IMR-90 (cell line): Measurements from ENCODE around the gene DDX41. TPM values are rescaled to one million over a fixed set of nuclear protein-coding genes. Genes with fewer than 3 reads are reported as not detected.

Experiments
- RAD21 ChIP-seq: IDR thresholded peaks from 2 replicates; pipeline ENCODE4 v1.6.1; 2012; ENCODE audit warnings: low read length, improper control_type of control experiment
- polyA plus RNA-seq, 3 experiments: library from polyadenylated mRNA; depleted of rRNA; stranded (reverse); fragments of >200 nt; gene quantifications; 2 replicates each; pipeline ENCODE4 v1.2.3, GENCODE V29; 2012; ENCODE audit warnings: low replicate concordance in 1 of 3
- total RNA-seq: library from RNA; depleted of rRNA; stranded (reverse); fragments of >200 nt; gene quantifications from 2 replicates; pipeline ENCODE4 v1.2.3, GENCODE V29; 2012
- TF ChIP-seq, protein P1 (sequence below): conservative IDR thresholded peaks from 2 replicates; pipeline ENCODE4 v1.5.1; 2012; ENCODE audit warnings: mild to moderate bottlenecking, low read depth, low read length, improper control_type of control experiment
- TF ChIP-seq, protein P2 (sequence below): fragments of 150-350 bp; IDR thresholded peaks from 2 replicates; pipeline ENCODE4 v1.6.1; 2016; ENCODE audit warnings: low read depth, mild to moderate bottlenecking, low read length, moderate library complexity, borderline replicate concordance

DDX41 gene
- total and polyA plus RNA-seq, 2 of the 4 experiments (the other 2 are of a cell fraction), result 130 to 170 TPM

DNA sequence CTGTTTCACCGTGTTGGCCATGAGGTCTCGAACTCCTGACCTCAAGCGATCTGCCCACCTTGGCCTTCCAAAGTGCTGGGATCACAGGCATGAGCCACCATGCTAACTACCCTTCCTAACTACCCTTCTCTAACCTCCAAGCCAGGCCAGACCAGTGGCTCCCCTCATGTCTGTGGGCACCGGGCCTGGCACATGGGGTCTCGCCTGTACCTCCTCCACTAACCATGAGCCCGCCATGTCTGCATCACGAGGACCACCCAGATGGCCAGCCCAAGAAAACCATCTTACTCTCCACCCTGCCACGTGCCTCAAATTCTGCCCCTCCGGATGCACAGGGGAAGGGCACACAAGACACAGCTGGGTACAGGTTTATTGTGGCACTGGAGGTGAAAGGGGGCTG is 33.7 kb downstream of the DDX41 start (continued):
- TF ChIP-seq, protein P1, sequence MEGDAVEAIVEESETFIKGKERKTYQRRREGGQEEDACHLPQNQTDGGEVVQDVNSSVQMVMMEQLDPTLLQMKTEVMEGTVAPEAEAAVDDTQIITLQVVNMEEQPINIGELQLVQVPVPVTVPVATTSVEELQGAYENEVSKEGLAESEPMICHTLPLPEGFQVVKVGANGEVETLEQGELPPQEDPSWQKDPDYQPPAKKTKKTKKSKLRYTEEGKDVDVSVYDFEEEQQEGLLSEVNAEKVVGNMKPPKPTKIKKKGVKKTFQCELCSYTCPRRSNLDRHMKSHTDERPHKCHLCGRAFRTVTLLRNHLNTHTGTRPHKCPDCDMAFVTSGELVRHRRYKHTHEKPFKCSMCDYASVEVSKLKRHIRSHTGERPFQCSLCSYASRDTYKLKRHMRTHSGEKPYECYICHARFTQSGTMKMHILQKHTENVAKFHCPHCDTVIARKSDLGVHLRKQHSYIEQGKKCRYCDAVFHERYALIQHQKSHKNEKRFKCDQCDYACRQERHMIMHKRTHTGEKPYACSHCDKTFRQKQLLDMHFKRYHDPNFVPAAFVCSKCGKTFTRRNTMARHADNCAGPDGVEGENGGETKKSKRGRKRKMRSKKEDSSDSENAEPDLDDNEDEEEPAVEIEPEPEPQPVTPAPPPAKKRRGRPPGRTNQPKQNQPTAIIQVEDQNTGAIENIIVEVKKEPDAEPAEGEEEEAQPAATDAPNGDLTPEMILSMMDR, result no peak
- no peak for TF ChIP-seq RAD21
- TF ChIP-seq, protein P2, sequence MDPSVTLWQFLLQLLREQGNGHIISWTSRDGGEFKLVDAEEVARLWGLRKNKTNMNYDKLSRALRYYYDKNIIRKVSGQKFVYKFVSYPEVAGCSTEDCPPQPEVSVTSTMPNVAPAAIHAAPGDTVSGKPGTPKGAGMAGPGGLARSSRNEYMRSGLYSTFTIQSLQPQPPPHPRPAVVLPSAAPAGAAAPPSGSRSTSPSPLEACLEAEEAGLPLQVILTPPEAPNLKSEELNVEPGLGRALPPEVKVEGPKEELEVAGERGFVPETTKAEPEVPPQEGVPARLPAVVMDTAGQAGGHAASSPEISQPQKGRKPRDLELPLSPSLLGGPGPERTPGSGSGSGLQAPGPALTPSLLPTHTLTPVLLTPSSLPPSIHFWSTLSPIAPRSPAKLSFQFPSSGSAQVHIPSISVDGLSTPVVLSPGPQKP, result no peak
